ENCODE measurements around the gene KCNQ1OT1. TPM values are rescaled to one million over a fixed set of nuclear protein-coding genes. Genes with fewer than 3 reads are reported as not detected.

The KCNQ1OT1 gene
- total RNA-seq, 2 donors from 2014 or later: 5.2 to 6.9 TPM

DNA sequence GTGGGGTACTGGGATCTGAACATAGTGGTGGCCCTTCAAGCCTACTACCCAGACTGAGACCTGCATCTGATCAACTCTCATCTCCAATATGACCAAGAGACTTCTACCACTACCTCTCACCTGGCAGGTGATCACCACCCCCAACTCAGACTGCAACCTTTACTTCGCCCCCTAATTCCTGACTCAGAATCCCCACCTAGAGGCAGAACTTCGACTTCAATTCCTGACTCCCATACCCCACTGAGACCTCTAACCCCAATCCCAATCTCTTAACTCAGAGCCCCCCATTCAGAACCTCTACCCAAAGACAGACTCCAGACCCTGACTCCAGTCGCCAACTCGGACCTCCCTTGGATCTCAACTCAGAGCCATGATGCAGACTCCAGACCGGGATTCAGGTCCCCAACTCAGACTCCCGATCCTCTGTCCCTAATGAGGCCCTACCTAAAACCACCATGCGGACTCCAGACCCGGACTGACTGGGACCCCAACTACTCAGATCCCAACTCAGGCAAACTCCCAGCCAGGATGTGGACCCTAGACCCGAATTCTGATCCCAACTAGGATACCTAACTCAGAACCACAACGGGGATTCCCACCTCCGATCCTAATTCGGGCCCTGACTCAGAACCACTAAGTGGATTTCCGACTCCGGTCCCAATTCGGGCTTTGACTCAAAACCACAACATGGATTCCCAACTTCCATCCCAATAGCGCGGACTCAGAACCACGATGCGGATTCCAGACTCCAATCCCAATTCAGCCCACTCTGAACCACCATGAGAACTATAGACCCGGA, 1.2 kb downstream of the KCNQ1OT1 start:
- H3K4me1 Mint-ChIP-seq: peaks cover 63% of the 10 kb centered on the region
- Histone ChIP-seq H3K9ac (ENCODE audit: extremely low read depth, low read length, poor library complexity, severe bottlenecking) (peak overlapping the region; percentile 73), H3K9me3 (ENCODE audit: control insufficient read depth, low read length) (no peaks in the 10 kb centered on the region), H3K4me3 (ENCODE audit: low read length) (peak overlapping the region; percentile 90), H3K36me3 (ENCODE audit: control insufficient read depth, insufficient read depth, low read length) (no peaks in the 10 kb centered on the region), H3K27ac (ENCODE audit: low read depth, low read length) (no peak overlapping the region), H3K27me3 (ENCODE audit: control insufficient read depth, insufficient read depth, low read length, poor library complexity, severe bottlenecking) (no peaks in the 10 kb centered on the region), H3K4me1 (ENCODE audit: control insufficient read depth, insufficient read depth, low read length) (peaks cover 14% of the 10 kb centered on the region)
- TF ChIP-seq, protein P1, sequence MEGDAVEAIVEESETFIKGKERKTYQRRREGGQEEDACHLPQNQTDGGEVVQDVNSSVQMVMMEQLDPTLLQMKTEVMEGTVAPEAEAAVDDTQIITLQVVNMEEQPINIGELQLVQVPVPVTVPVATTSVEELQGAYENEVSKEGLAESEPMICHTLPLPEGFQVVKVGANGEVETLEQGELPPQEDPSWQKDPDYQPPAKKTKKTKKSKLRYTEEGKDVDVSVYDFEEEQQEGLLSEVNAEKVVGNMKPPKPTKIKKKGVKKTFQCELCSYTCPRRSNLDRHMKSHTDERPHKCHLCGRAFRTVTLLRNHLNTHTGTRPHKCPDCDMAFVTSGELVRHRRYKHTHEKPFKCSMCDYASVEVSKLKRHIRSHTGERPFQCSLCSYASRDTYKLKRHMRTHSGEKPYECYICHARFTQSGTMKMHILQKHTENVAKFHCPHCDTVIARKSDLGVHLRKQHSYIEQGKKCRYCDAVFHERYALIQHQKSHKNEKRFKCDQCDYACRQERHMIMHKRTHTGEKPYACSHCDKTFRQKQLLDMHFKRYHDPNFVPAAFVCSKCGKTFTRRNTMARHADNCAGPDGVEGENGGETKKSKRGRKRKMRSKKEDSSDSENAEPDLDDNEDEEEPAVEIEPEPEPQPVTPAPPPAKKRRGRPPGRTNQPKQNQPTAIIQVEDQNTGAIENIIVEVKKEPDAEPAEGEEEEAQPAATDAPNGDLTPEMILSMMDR (conservative IDR thresholded peaks at IDR 0.05): no peak
- peaks cover 12% of the 10 kb centered on the region for H3K9me3 Mint-ChIP-seq
- peak overlapping the region; percentile 87 for H3K4me3 Mint-ChIP-seq
- peak; percentile 59 for DNase-seq
- H3K36me3 Mint-ChIP-seq (ENCODE audit: low read depth): peaks cover 8% of the 10 kb centered on the region
- 48 to 56% methylated on average over 13 to 20 of the region's 20 CpGs for WGBS, 2 experiments (ENCODE audit: insufficient coverage in 1 of 2, insufficient read length in 1 of 2)
- H3K27me3 Mint-ChIP-seq (ENCODE audit: insufficient read depth): peaks cover 25% of the 10 kb centered on the region
- H3K27ac Mint-ChIP-seq: peak overlapping the region; percentile 85

DNA sequence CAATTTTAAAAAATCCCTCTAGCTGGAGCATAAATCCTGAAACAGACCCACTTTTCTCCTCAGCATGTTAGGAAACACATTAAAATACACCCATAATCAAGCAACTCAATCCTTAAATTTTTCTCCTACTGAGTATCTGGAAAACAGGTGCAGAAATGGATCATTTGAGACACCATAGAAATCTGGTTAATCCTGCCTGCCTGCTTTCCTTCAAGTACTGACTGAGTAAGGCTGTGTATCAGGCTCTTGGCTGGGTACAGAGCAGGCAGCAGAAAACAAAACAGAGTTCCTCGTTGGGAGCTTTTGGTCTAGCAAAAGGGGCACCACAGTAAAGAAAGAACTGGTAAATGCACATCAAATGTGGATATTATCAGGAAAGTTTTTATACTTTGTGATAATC, 1.9 kb downstream of the KCNQ1OT1 start:
- no peak overlapping the region for H3K27ac Mint-ChIP-seq
- H3K9me3 Mint-ChIP-seq: peaks cover 12% of the 10 kb centered on the region
- peak overlapping the region; percentile 73 for H3K9ac ChIP-seq (ENCODE audit: extremely low read depth, low read length, poor library complexity, severe bottlenecking)

DNA sequence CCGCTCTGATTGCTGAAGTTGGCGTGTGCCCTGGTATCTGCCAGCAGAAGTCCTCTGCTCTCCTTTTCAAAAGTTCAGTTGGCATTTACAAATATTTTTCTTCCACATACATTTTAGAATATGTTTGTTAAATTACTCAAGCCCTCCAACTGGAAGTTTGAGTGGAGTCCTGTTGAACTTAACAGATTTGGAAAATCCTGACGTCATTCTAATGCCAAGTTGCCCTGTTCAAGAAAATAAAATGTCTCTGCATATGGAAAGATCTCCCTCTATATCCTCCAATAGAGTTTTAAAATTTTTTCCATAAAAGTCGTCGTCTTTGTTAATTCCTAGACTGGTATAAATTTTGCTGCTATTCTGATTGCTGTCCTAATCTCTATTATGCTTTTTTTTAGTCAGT, 3.3 kb downstream of the KCNQ1OT1 start:
- Histone ChIP-seq H3K4me3 (ENCODE audit: low read length) (peak overlapping the region; percentile 90), H3K27me3 (ENCODE audit: control insufficient read depth, insufficient read depth, low read length, poor library complexity, severe bottlenecking) (no peaks in the 10 kb centered on the region), H3K36me3 (ENCODE audit: control insufficient read depth, insufficient read depth, low read length) (no peaks in the 10 kb centered on the region), H3K27ac (ENCODE audit: low read depth, low read length) (no peak overlapping the region), H3K9ac (ENCODE audit: extremely low read depth, low read length, poor library complexity, severe bottlenecking) (no peak overlapping the region), H3K9me3 (ENCODE audit: control insufficient read depth, low read length) (no peaks in the 10 kb centered on the region), H3K4me1 (ENCODE audit: control insufficient read depth, insufficient read depth, low read length) (peaks cover 22% of the 10 kb centered on the region)
- WGBS, 2 experiments (ENCODE audit: insufficient coverage in 1 of 2, insufficient read length in 1 of 2): 92 to 96% methylated on average over 5 of the region's 5 CpGs
- Mint-ChIP-seq H3K4me1 (peaks cover 72% of the 10 kb centered on the region), H3K36me3 (ENCODE audit: low read depth) (peaks cover 8% of the 10 kb centered on the region), H3K27ac (no peak overlapping the region), H3K4me3 (no peak overlapping the region), H3K27me3 (ENCODE audit: insufficient read depth) (peaks cover 7% of the 10 kb centered on the region), H3K9me3 (peaks cover 12% of the 10 kb centered on the region)
- DNase-seq: no peak
- TF ChIP-seq, protein P1 (conservative IDR thresholded peaks at IDR 0.05): no peak

More for the DNA sequence above, 1.9 kb downstream of the KCNQ1OT1 start:
- Mint-ChIP-seq H3K4me3 (peak overlapping the region; percentile 87), H3K4me1 (peaks cover 64% of the 10 kb centered on the region), H3K36me3 (ENCODE audit: low read depth) (peaks cover 8% of the 10 kb centered on the region), H3K27me3 (ENCODE audit: insufficient read depth) (peaks cover 20% of the 10 kb centered on the region)
- DNase-seq: no peak
- Histone ChIP-seq H3K4me1 (ENCODE audit: control insufficient read depth, insufficient read depth, low read length) (peaks cover 14% of the 10 kb centered on the region), H3K27ac (ENCODE audit: low read depth, low read length) (no peak overlapping the region), H3K9me3 (ENCODE audit: control insufficient read depth, low read length) (no peaks in the 10 kb centered on the region), H3K36me3 (ENCODE audit: control insufficient read depth, insufficient read depth, low read length) (no peaks in the 10 kb centered on the region), H3K4me3 (ENCODE audit: low read length) (peak overlapping the region; percentile 90), H3K27me3 (ENCODE audit: control insufficient read depth, insufficient read depth, low read length, poor library complexity, severe bottlenecking) (no peaks in the 10 kb centered on the region)
- WGBS, 2 experiments (ENCODE audit: insufficient coverage in 1 of 2, insufficient read length in 1 of 2): 60 to 70% methylated on average over 1 of the region's 1 CpG
- TF ChIP-seq, protein P1 (conservative IDR thresholded peaks at IDR 0.05): no peak

All from endodermal cell (in vitro differentiated cells).